Loucy (cell line): ENCODE data around the gene PRR35.

Source experiments
- H2AFZ ChIP-seq: fragments of 200-600 bp; sonication (generic); 2 replicates; pipeline ENCODE4 v1.6.0; 2016; ENCODE audit warnings: antibody characterized with exemption, mild to moderate bottlenecking, low read length, moderate library complexity
- H3F3A ChIP-seq: fragments of 200-600 bp; 2 replicates; pipeline ENCODE4 v1.6.0; 2016; ENCODE audit warnings: antibody characterized with exemption, low read depth, mild to moderate bottlenecking
- H3K27me3 ChIP-seq: fragments of 200-600 bp; sonication (generic); 2 replicates; pipeline ENCODE4 v1.6.1; 2014; ENCODE audit warnings: low read length, mild to moderate bottlenecking; ENCODE audit not compliant: insufficient read depth, poor library complexity, severe bottlenecking
- H3K36me3 ChIP-seq: fragments of 200-600 bp; sonication (generic); 2 replicates; pipeline ENCODE4 v1.6.1; 2016; ENCODE audit warnings: low read length; ENCODE audit not compliant: insufficient read depth
- H3K4me1 ChIP-seq: fragments of 200-600 bp; sonication (generic); 2 replicates; pipeline ENCODE4 v1.5.1; 2014; ENCODE audit warnings: low read length, mild to moderate bottlenecking; ENCODE audit not compliant: insufficient read depth, poor library complexity, severe bottlenecking
- H3K4me2 ChIP-seq: fragments of 200-600 bp; sonication (generic); 2 replicates; pipeline ENCODE4 v1.6.0; 2014; ENCODE audit warnings: antibody characterized with exemption, low read length, low read depth, mild to moderate bottlenecking; ENCODE audit not compliant: poor library complexity, severe bottlenecking
- H3K4me3 ChIP-seq: fragments of 200-600 bp; sonication (generic); 2 replicates; pipeline ENCODE4 v1.5.1; 2014; ENCODE audit warnings: low read length, mild to moderate bottlenecking, mixed read lengths; ENCODE audit not compliant: poor library complexity, severe bottlenecking
- H3K79me2 ChIP-seq: fragments of 200-600 bp; sonication (generic); 2 replicates; pipeline ENCODE4 v1.6.1; 2014; ENCODE audit warnings: low read length; ENCODE audit not compliant: insufficient read depth
- H3K9ac ChIP-seq: fragments of 200-600 bp; sonication (generic); 2 replicates; pipeline ENCODE4 v1.6.0; 2014; ENCODE audit warnings: mild to moderate bottlenecking, low read depth, low read length, moderate library complexity; ENCODE audit not compliant: poor library complexity, severe bottlenecking
- H3K9me2 ChIP-seq: fragments of 200-600 bp; sonication (generic); replicated peaks from 2 replicates; pipeline ENCODE4 v1.6.1; 2016; ENCODE audit warnings: low read depth, low read length, mixed read lengths
- H3K9me3 ChIP-seq: fragments of 200-600 bp; sonication (generic); 2 replicates; pipeline ENCODE4 v1.6.1; 2014; ENCODE audit warnings: mild to moderate bottlenecking, antibody characterized with exemption, low read length, low read depth; ENCODE audit not compliant: insufficient read depth
- H4K20me1 ChIP-seq: fragments of 200-600 bp; sonication (generic); 2 replicates; pipeline ENCODE4 v1.6.0; 2014; ENCODE audit warnings: antibody characterized with exemption, low read length, mild to moderate bottlenecking; ENCODE audit not compliant: insufficient read depth, poor library complexity, severe bottlenecking
- EZH2phosphoT487 ChIP-seq: fragments of 200-600 bp; IDR thresholded peaks from 2 replicates; pipeline ENCODE4 v1.6.1; 2018; ENCODE audit warnings: antibody characterized with exemption, mild to moderate bottlenecking, moderate library complexity, borderline replicate concordance
- TF ChIP-seq, protein P1 (sequence below): fragments of 200-600 bp; sonication (generic); conservative IDR thresholded peaks from 2 replicates; pipeline ENCODE4 v1.5.1; 2014; ENCODE audit warnings: mild to moderate bottlenecking, antibody characterized with exemption, low read length

PRR35 gene

DNA sequence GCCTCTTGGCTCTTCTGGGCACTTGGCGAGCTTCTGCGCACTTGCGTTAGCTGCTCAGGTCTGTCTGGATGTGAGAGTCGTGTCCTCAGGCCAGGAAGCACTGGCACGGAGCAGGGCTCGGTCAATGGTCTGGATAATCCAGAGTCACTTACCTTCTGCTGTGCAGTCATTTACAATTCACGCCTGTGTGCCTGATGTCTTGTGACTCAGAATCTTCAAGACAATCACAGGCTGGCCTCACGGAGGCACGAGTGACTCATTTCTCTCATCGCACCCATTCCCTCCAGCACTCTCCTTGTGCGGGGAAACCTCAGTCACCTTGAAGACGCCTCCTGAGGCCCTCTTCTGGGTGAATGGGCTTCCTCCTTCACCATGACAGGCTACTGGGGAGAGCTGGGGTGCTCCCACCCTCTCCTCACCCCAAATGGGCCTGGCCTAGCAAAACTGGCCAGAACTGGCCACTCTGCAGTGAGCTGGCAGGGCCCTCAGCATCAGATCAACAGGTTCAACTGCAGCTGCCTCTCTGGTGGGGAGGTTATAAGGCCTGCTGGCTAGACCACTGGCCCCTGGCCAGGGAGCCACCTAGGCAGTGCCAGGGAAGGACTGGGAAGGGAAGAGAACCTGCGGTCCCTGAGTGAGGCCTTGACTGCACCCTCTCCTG lies 34.5 kb upstream of the PRR35 start:
- peak overlapping the region; percentile 82 for H3K4me2 ChIP-seq
- peak overlapping the region; percentile 85 for H3K9ac ChIP-seq
- no peaks in the 10 kb centered on the region for H3F3A ChIP-seq
- H4K20me1 ChIP-seq, result peaks cover 9% of the 10 kb centered on the region
- H3K79me2 ChIP-seq, result peaks cover 29% of the 10 kb centered on the region
- H3K9me2 ChIP-seq, result no peaks in the 10 kb centered on the region
- H2AFZ ChIP-seq, result no peak overlapping the region
- no peaks in the 10 kb centered on the region for H3K36me3 ChIP-seq
- no peak for TF ChIP-seq EZH2phosphoT487
- TF ChIP-seq, protein P1, sequence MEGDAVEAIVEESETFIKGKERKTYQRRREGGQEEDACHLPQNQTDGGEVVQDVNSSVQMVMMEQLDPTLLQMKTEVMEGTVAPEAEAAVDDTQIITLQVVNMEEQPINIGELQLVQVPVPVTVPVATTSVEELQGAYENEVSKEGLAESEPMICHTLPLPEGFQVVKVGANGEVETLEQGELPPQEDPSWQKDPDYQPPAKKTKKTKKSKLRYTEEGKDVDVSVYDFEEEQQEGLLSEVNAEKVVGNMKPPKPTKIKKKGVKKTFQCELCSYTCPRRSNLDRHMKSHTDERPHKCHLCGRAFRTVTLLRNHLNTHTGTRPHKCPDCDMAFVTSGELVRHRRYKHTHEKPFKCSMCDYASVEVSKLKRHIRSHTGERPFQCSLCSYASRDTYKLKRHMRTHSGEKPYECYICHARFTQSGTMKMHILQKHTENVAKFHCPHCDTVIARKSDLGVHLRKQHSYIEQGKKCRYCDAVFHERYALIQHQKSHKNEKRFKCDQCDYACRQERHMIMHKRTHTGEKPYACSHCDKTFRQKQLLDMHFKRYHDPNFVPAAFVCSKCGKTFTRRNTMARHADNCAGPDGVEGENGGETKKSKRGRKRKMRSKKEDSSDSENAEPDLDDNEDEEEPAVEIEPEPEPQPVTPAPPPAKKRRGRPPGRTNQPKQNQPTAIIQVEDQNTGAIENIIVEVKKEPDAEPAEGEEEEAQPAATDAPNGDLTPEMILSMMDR, result no peak
- H3K9me3 ChIP-seq, result no peaks in the 10 kb centered on the region
- H3K27me3 ChIP-seq, result no peaks in the 10 kb centered on the region
- H3K4me3 ChIP-seq, result peak overlapping the region; percentile 82
- H3K4me1 ChIP-seq, result peaks cover 8% of the 10 kb centered on the region

DNA sequence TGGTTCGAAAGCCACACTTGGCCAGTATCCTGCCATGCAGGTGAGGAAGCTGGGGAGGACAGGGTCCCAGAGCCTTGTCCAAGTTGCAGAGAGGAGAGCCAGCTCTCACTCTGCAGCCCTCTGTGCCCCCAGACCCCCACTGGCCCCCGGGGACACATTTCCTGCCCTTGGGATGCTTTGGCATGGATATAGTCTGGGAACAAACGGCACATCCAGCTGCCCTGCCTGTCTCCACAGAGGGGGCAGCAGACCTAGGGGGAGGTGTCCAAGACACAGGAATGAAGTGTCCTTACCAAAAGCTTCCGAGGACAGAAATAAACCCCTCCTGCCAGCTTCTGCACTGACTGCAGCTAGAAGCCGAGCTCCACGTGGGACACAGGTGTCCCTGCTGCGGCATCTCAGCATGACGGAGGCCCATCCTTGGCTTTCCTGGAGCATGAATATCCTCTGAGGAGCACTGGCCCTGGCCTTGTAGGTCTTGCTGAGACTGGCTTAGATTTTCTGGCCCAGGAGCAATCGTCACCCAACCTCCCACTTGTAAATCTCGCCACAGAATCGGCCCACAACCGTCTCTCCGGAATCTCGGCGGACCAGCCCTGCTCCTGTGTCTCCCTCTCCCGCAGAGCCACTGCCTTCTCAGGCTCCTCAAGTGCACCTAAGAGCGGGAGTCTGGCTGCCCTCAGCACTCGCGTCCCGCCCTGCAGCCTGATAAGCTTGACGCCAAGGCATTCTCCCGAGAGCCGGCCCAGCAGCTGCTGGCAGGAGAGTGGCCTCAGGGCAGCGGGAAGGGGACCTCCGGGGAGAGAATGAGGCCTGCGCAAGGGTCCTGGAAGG lies 33.8 kb upstream of the PRR35 start:
- peak overlapping the region; percentile 82 for H3K4me3 ChIP-seq
- peaks cover 36% of the 10 kb centered on the region for H3K79me2 ChIP-seq
- peaks cover 9% of the 10 kb centered on the region for H4K20me1 ChIP-seq

DNA sequence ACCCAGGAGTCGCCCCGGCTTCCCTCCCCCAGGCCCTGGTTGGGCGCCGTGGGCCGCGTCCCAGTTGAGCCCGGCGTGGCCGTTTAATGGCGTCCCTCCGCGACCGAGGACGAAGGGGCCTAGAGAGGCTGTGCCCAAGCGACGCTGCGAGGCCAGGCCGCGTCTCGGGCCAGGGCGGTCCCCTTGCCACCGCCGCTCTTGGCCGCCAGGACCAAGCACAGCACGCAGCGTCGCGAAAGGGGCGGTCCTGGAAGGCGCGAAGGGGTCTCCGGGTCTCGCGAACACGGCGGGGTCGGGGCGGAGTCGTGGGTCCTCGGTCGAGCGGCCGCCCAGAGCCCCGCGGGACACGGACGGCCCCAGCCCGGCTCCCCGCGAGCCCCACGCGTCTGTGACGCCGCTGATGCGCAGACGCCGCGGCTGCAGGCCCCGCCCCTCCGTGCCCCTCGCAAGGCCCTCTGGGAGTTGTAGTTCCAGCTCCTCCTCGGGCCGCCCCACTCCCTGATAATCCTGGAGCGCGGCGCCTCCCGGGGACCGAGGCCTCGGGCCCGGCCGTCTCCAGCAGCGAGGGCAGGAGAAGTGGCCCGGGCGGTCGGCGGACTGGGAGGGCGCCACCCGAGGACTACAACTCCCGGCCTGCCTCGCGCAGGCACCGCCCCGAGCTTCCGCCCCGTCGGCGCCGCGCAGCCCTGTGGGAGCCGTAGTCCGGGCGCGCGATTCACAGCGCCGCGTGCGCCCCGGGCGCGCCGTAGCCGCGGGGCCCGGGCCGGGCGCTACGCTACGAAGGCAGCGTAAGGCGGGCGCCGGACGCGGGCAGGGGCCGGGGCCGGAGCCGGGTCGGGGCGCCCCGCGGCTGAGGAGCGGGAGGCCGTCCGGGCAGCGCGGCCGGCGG lies 32.9 kb upstream of the PRR35 start, which contains the start of gene CAPN15:
CAPN15 (plus strand) TSS at position 698 of the 889 bp plus-strand sequence. CDS start 19,127 bp downstream, outside the sequence.
- Histone ChIP-seq H3K9me2 (no peaks in the 10 kb centered on the region), H3F3A (no peaks in the 10 kb centered on the region), H2AFZ (peak within 1 kb of the TSS; percentile 19; the same call in 1 of the 2 replicates), H3K9ac (peak within 1 kb of the TSS; percentile 85), H3K4me3 (peak within 1 kb of the TSS; percentile 82), H3K4me2 (peak within 1 kb of the TSS; percentile 82), H3K9me3 (no peaks in the 10 kb centered on the region), H3K36me3 (no peaks in the 10 kb centered on the region), H3K79me2 (peaks cover 45% of the 10 kb centered on the region), H3K4me1 (peaks cover 8% of the 10 kb centered on the region), H4K20me1 (peaks cover 9% of the 10 kb centered on the region), H3K27me3 (no peaks in the 10 kb centered on the region)
- no peak for TF ChIP-seq EZH2phosphoT487
- TF ChIP-seq, protein P1, result no peak

More for the DNA sequence above, 33.8 kb upstream of the PRR35 start:
- no peaks in the 10 kb centered on the region for H3K9me3 ChIP-seq
- H3K4me1 ChIP-seq, result peaks cover 8% of the 10 kb centered on the region
- no peaks in the 10 kb centered on the region for H3F3A ChIP-seq
- H2AFZ ChIP-seq, result 0 out of 2 replicates have a peak overlapping the region, but pooled peaks have one; percentile 19
- peak overlapping the region; percentile 85 for H3K9ac ChIP-seq
- peak overlapping the region; percentile 82 for H3K4me2 ChIP-seq
- H3K27me3 ChIP-seq, result no peaks in the 10 kb centered on the region
- H3K9me2 ChIP-seq, result no peaks in the 10 kb centered on the region
- TF ChIP-seq EZH2phosphoT487, result no peak
- TF ChIP-seq, protein P1, result no peak
- no peaks in the 10 kb centered on the region for H3K36me3 ChIP-seq
